ENCODE data around the gene LARGE2. TPM values are rescaled to one million over a fixed set of nuclear protein-coding genes. Genes with fewer than 3 reads are reported as not detected.
A peak's percentile ranks its signal among the peaks of the same experiment; 100 is the strongest.

The LARGE2 gene
- not detected in 2 replicates for total RNA-seq

- no peak within 1 kb of the TSS for H3K4me3 ChIP-seq (ENCODE audit: low read depth, low read length)
- DNase-seq (ENCODE audit: low read depth) = no peak
- TF ChIP-seq, protein P1, sequence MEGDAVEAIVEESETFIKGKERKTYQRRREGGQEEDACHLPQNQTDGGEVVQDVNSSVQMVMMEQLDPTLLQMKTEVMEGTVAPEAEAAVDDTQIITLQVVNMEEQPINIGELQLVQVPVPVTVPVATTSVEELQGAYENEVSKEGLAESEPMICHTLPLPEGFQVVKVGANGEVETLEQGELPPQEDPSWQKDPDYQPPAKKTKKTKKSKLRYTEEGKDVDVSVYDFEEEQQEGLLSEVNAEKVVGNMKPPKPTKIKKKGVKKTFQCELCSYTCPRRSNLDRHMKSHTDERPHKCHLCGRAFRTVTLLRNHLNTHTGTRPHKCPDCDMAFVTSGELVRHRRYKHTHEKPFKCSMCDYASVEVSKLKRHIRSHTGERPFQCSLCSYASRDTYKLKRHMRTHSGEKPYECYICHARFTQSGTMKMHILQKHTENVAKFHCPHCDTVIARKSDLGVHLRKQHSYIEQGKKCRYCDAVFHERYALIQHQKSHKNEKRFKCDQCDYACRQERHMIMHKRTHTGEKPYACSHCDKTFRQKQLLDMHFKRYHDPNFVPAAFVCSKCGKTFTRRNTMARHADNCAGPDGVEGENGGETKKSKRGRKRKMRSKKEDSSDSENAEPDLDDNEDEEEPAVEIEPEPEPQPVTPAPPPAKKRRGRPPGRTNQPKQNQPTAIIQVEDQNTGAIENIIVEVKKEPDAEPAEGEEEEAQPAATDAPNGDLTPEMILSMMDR (IDR thresholded peaks at IDR 0.05; ENCODE audit: insufficient read depth, low read depth, low read length) = no peak
These were observed at the start of gene LARGE2 for GRCh38 chr11:45922425-45923082. LARGE2 (plus strand) TSS chr11:45922656; CDS start chr11:45922883, 227 bp downstream.

DNA sequence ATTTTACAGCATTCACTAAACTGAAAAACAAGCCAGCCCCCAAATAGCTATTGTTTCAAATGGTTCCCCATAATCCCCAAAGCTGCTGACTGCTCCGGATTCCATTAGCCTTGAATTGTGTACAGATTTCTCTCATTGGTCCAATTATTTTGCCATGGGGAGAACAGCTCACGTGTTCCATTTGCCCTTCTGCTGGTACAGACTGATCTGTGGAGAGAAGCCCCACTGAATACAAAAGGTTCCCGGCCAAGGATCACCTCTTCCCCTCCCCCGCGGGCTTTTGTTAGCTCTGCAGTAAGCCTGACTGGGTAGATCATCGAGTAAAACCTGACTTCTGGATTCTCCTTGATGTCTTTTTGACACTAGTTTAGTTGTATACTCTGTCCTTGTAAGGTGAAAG, 46.1 kb upstream of the LARGE2 start:
- TF ChIP-seq, protein P1 (IDR thresholded peaks at IDR 0.05; ENCODE audit: insufficient read depth, low read depth, low read length) = no peak
- H3K4me3 ChIP-seq (ENCODE audit: low read depth, low read length) = no peak overlapping the region
- no peak for DNase-seq (ENCODE audit: low read depth)

GRCh38 chr11:45877221-45877620, 45.2 kb upstream of the LARGE2 start:
- no peak overlapping the region for H3K4me3 ChIP-seq (ENCODE audit: low read depth, low read length)
- TF ChIP-seq, protein P1 (IDR thresholded peaks at IDR 0.05; ENCODE audit: insufficient read depth, low read depth, low read length) = no peak
- no peak for DNase-seq (ENCODE audit: low read depth)

- DNase-seq (ENCODE audit: low read depth) = no peak
- H3K4me3 ChIP-seq (ENCODE audit: low read depth, low read length) = no peak overlapping the region
- TF ChIP-seq, protein P1 (IDR thresholded peaks at IDR 0.05; ENCODE audit: insufficient read depth, low read depth, low read length) = no peak
These were observed 44.6 kb upstream of the LARGE2 start for GRCh38 chr11:45877845-45878244.

DNA sequence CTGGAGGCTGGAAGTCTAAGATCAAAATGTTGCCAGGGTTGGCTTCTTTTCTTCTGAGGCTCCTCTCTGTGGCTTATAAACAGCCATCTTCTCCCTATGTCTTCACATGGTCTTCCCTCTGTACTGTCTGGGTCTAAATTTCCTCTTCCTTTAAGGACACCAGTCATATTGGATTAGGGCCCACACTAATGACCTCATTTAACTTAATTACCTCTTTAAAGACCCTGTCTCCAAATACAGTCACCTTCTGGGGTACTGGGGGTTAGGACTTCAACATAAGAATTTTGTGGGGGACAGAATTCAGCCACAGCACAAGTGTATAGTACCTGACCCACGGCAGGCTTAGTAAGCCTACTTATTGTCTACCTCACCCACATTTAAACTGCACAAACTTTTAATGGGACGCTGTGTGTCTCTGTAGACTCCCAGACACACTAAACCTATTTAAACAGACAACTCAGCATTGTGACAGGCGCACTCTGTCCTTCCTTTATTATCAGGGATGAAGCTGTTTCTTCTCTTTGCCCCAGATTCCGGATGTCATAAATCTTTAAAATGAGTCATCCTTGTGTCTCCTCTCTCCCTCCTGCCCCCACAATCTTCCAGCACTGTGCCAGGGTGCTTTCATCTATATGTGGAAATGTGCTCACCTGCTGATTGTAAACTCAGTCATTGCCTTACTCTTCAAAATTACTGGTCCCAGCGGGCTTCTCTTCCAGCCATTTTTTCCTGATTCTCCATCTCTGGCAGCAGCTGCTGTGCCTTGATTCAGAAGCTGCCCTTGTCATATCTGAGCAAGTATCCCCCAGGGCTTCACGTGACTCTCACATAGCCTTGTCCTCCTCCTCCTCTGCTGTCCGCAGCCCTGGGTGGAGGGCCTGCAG, 42.4 kb upstream of the LARGE2 start:
- peak; percentile 66 for DNase-seq (ENCODE audit: low read depth)
- H3K4me3 ChIP-seq (ENCODE audit: low read depth, low read length) = no peak overlapping the region
- TF ChIP-seq, protein P1 (IDR thresholded peaks at IDR 0.05; ENCODE audit: insufficient read depth, low read depth, low read length) = no peak

GRCh38 chr11:45880772-45881570, 41.5 kb upstream of the LARGE2 start:
- no peak overlapping the region for H3K4me3 ChIP-seq (ENCODE audit: low read depth, low read length)
- DNase-seq (ENCODE audit: low read depth) = no peak
- TF ChIP-seq, protein P1 (IDR thresholded peaks at IDR 0.05; ENCODE audit: insufficient read depth, low read depth, low read length) = no peak
